Activated naive CD4-positive, alpha-beta T cell treated with Interleukin-2 at 50 U/mL for 16 hours (primary cell): Measurements from ENCODE around the gene PAX5.
"Not testable (repeated sequence)": the region's sequence is repeated elsewhere in the genome, so short reads cannot be mapped to it uniquely, and the experiment has no call there.

Experiments
- DNase-seq: peaks from one replicate; pipeline ENCODE4 v3.0.0-alpha.2; 2020

The PAX5 gene

DNA sequence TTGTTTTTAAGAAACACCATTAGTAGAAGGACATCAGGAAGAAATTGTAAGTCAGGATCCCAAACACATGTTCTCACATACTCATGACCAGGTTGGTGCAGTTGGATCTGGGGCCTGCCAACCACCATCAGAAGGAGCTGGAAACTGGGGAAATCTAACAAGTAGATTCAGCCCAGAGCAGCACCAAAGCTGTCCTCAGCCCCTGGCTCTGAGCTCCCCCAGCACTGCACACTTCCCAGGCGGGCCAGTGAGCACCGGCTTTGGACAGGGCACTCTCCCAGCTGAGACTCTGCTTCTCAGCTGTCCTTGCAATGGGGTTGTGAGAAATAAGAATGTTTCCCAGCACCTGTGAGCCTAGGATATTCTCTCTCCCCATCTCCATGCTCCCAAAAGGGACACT is 162.5 kb downstream of the PAX5 start:
- DNase-seq = no peak

DNA sequence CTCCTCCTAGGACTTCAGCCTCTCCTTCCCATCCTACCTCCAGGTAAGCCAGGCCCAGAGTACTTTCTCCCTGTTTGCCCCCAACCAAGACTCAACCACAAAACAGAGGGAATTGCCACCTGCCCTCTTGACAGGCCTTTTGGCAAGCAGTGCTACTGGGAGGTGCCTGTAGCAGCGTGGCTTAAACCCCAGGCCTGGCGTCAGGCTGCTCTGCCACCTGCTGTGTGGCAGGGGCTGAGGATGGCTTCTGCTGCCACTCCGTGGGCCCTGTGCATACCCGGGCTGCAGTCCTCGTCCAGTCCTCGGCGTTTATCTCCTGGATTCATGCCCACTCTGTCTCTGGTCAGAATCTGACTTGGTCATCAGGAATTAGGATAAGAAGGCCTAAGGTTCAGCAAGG is 163.1 kb downstream of the PAX5 start:
- DNase-seq = no peak

DNA sequence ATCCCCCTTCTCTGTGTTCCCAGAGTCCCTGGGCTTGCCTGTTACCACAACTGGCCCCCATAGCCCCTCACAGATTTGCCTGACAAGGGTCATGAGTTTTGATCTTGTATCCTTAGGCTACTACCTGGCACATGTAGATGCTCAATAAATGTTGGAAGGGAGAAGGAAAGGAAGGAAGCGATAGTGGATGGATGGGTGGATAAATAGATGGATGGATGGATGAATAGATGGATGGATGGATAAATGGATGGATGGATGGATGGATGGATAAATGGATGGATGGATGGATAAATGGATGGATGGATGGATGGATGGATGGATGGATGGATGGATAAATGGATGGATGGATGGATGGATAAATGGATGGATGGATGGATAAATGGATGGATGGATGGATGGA is 164.5 kb downstream of the PAX5 start:
- DNase-seq = not testable (repeated sequence)

DNA sequence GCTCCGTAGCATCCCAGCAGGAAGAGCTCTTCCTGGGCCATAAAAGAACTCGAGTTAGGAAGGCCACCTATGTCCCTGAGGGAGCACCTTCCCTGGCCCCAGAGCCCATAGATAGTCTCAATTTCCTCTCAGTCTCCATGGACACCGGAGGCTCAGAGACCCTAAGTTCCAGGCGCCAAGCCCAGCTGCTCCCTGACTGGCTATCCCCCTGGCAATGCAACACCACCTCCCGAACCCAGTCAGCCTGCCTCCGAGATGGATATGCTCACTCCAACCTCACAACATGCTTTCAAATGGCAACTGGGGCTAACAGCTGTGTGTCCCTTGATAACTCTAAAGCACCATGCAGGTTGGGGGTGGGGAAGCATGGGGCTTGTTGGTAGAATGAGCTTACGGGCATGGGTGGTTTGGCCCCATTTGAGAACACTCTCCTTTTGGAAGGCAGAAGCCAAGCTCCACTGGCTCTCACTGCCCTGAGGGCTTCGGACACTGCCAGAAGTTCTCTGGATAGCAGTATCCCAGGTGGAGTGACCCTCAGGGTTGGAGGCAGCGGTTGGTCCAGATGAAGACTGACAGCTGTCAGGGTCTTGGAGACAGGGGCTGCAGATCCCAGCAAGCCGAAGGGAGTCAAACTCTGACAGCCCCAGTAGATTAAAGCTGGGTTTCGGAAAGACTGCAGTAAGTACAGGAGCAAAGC is 165.3 kb downstream of the PAX5 start:
- no peak for DNase-seq

DNA sequence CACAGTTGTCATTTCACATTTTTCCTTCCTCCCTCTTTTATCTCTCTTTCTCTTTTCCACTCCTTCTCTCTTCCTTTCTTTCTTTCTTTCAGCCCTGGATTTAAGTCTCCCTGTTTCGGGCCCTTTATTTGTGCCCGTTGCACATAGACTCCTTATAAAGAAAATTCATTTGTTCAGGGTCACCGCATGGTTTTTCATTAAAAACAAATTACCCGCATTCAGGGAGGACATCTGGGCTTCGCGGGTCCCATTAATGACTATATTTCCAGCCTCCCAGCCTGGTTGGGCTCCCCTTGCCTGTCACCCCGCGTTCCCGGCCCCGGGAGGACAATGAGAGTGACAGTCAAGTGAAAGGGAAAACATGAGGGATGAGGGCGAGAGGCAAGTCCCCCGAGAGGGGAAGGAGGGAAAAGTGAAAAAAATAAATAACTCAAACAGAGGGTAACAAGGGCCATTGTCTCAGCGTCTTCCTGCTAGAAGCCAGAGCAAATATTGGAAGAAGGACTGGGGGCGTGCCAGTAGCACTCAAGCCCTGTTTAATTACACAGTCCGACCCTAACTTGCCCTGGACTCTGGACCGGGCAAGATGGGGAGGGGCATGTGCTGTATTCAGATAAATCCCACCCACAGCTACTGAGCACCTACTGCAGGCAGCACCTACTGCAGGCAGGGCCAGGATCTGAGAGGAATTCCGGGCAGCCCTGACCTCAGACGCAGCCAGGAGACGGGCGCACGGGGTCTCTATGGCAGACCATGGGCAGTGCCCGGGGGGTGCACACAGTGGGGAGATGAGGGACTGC is 166.2 kb downstream of the PAX5 start:
- DNase-seq = no peak

DNA sequence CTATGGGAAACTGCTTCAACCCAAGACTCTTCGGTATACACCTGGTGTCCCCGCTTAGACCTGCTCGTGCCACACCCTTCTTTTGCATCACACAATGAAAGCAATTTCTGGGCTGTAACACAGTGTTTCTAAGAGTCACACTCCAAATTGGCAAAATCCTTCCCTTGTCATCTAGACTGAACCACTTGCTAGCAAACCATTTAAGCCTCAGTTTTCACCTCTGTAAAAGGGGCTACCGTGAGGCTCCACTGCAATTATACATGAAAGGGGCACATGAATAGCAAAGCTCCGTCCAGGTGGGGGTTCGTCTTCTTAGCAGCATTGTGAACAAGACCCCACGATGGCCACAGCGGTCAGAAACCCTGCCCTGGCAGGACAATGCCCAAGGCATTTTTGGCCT is 166.8 kb downstream of the PAX5 start:
- no peak for DNase-seq

DNA sequence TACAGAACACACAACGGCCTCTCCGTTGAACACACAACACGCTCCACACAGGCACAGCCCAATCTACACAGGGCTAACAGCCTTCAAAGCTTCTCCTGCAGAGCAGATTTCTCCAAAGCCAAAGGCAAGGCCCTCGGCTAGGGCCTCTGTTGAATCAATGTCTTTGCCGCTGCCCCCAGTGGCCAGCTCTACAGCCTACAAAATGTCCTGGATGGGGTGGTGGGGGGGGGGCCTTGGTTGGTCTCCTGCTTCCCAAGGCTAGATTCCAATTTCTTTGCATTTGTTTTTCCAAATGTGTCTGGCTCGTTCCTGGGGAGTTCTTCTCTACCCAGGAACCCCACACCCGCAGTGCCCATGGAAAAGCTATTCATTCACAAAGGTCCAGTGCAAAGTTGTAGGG is 167.2 kb downstream of the PAX5 start:
- no peak for DNase-seq

DNA sequence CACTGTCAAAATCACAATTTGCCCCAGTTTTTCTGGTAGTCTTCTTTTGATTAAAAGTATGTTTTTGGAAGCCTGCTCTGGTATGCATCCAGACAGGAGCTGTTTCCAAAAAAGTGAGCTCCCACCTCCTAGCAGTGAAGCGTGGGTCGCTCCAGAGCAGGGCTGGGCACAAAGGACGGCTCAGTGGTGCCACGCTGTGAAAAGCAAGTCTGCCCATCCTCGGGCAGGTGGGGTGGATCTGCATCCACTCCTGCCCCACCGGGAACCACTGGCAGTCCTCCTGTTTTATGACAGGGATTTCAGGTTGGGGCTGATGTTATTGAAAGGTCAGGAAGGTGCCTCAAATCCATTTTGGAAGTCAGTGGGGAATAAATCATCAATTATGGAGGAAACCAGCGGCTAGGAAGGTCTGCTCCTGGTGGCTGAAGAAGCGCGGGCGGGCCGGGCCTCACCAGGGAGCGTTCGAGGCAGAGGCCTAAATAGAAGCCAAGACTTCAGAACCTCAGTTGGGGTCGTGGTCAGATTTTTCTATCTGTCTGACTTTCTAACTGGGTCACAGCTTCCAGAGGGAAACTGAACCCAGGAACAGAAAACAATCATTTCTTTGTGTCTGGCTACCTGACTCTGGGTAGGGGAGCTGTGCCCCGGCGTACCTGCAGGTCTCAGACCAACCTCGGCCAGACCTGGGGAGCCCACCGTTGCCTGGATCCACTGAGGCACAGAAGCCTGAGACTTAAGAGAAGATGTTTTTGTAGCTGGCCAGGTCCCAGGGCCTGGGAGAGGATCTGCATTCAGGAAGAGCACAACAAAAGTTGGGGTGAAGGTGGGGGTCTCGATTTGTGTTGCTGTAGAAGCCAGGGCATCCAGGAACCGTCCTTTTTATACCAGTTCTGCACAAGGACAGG is 168.1 kb downstream of the PAX5 start:
- no peak for DNase-seq

DNA sequence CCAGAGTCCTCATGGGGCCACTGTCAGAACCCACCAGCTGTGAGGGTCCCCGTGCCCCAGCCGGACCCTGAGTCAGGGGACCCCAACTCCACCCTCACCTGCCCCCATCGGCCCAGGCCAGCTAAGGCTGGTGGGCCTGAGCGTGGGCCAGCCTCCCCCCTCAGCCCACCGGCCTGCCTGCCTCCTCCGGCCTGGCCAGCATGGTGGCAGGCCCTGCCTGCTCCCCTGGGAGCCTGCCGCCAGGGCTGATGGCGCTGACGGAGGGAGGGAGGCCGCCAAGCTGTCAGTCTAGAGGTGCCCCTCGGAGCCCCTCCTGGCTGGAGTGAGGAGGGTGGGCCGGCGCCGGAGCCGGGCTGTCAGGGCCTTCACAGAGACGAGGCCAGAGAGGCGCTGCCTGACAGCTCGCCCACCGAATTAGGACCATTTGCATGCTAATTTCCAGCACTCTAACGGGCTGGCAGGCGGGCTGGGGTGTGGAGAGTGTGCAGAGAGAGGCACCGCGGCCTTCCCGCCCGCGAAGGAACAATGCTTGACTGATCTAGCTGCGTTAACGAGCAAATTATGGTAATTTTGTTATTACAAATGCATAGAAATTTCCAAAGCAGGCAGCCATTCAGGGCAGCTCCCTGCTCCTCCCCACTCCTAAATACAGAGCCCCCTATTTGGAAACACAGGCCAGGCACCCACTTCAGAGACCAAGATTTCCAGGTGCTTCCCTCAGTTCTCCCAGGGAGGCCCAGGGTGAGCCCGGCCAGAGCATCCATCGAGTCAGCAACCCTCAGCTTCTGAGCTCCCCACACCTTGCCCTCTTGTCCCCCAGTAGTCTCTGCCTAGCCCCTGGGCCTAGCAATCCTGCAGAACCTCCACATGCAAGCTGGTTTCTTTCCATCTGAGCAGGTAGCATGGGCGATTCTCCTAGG is 169.3 kb downstream of the PAX5 start:
- no peak for DNase-seq

DNA sequence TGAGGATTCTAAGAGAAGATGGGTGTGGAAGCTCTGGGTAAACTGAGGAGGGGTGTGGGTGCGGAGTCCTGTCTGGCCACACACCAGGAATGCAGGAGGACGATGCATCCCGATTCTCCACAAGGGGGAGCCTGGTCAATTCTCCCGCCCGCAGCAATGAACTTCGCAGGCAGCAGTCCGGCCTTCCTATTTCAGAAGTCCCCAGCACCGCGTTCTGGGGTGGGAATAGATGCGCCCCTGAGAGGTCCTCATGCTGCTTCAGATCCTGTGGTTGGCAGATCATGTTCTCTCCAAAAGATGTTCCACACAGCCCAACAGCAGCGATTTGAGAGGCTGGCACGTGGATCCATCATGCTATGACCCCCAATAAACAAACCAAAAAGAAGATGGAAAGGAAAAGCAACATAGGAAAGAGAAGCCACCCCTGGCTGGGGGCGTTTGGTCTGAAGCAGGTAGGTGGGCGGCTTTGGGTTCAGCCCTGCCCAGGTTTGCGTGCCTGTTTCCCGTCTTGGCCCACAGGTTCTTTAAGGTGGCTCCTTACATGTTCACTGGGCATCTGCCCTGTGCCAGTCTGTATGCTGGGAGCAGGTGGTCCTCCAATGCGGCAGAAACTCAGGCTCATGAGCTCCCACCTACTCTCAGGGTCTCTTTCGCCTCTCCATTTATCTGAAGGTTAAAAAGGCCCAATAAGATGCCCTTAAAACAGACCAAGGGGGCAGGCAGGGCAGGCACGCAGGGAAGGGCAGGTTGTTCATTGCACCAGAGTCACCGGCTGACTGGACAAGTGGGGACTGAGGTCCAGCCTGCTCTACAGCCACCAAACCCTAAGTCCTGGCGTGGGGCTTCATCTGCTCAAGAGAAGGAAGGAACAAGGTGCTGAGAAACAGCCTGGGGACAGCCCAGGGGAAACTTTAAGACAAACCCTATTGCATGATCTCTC is 171.6 kb downstream of the PAX5 start:
- DNase-seq = no peak

DNA sequence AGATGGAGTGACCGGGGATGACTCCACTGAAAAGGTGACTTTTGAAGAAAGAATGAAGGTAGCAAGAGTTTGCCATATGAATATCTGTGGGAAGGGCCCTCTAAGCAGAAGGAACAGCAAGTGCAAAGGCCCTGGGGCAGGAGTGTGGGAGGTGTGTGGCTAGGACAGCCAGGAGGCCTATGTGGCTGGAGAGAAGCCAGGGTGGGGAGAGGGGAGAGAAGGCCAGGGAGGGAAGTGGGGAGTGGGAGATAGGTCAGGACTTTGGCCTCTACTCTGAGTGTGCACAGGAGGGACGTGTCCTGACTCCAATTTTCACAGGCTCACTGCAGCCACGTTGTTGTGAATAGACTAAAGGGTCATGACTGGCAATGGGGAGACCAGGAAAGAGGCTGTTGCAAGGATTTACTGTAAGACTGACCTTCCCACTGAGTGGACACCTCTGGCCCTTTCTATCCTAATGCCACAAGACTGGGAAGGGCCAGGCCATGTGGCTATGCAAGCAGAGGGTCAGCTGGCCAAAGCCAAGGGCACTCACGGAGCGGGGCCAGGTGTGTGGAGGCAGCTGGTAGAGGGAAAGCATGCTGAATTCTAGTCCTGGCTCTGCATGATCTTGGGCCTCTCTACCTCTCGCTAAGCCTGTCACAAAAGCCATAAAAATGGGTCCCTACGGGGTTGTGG is 172.4 kb downstream of the PAX5 start:
- DNase-seq = no peak

DNA sequence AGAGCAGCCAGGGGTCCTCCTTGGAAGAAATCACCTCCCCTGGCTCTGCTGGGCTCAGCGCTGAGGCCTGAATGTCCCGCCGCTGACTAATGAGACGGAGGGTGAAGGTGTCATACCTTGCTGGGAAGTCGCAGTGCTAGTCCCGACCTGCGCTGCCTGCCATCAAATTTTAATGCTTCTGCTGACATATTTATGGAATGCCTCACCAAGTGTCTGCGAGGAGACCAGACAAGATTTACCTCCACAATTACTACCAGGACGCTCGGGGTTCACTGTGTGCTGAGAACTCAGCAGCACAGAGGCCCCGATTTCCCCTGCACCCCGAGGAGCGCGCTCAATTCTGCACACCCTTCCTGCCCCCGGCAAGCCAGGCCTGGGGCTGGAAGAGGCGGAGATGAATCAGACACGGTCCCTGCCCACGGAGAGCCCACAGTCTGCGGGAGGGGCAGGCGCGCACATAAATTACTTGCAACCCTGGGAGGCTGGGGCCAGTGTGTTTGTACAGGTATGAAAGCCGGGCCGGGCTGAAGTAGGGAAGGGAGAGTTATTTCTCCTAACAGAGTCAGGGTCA is 175.2 kb downstream of the PAX5 start:
- no peak for DNase-seq

DNA sequence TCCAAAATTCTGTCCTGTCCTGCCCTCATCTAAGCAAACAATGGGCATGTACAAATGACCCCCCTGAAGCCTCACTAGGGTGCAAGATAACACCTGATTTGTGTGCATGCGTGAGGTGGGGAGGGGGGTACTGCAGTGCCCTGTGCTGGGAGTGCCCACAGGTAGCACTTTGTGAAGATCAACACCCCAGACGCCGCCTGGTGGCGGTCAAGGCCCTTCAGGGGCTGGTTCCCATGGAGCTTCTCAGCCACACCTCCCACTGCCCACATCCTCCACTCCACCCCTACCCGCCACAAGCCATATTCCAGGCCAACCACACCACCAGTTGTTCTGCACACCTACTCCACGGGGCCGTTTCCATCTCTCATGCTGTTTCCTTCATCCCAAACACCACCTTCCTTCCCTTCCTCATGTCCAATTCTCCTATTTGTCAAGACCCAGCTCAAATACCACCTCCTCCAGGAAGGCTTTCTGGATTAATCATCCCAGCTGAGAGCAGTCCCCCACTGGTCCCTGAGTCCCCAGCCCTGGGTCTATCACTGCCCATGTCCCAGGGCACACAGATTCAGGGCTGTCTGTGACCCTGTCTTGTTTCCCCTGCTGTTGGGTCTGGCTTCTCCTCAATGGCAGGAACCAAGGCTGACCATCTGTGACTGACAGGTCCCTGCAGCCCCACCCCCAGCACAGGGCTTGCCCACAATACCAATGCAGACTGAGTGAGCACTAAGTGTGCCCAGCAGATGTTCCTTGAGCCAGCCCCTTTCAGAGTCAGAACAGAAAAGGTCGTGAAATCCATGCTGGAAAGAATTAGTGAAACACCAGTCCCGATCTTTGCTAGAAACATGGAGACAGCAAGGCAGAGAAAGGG is 178.4 kb downstream of the PAX5 start:
- peak; percentile 21 for DNase-seq

DNA sequence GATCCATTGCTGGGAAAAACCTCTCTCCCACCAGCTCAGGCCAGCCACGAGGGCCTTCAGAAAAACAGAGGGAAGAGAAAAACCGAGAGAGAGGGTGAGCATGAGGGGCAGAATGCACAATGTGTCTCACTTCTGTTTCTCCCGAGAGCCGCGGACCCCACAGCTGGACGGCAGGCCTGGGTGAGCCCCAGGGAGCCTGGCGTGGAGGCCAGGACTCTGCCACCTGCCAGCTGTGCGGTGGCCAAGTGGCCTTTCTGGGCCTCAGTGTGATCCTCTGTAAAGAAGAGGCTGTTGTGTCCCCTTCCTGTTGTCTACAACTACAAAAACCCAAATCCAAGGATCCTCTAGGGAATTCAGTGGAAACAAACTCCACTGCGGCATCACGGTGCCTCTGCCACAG is 179.3 kb downstream of the PAX5 start:
- DNase-seq = no peak

DNA sequence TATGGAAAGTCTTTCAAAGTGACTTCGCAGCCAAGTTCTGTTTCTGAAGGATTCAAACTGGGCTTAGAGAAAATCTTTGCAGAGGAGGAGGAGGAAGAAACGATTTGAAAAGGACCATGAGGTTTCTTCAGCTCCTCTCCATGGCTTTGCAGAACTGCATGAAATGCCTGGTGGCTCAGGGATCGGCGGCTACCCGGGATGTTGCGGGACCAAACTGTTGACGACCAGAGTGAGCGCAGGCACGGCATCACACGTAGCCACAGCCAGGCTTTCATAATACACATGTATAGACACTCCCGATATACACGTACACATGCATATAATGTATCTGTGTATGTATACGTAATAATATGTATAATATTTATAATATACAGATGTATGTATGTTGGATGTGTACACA is 180.0 kb downstream of the PAX5 start:
- no peak for DNase-seq

DNA sequence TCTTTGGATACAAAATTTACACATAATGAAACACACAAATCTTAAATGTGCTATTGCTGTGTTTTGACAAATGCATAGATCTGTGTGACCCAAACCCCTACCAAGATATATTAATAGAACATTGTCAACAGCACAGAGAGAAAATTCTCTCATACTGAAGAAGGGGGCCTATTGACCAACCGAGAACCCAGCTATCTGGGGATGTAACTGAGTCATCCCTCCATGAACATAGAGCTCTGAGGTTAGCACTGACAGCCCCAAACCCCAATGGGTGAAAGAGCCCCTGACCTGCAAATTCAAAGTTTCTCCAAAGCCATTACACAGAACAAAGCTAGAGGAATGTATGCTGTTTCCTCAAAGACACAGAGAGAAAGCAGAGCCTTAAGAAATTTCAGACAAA is 180.8 kb downstream of the PAX5 start:
- DNase-seq = no peak

DNA sequence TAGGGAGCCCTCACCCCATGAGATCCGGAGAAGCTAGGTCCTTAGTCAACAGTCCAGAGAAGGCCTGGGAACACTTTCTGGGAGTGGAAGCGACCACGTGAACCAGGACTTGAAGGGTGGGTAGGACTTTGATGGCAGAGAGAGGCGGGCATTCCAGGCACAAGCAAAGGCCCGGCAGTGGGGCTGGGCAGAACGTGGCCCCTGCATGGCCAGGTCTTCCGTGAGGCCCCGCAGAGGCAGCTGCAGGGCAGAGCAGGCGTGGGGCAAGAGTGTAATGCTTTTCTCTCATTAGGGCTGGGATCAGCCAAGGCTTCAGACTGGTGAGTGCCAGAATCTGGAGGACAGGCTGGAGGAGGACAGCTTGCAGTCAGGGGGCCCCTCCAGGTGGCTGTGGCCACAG is 184.1 kb downstream of the PAX5 start:
- no peak for DNase-seq

DNA sequence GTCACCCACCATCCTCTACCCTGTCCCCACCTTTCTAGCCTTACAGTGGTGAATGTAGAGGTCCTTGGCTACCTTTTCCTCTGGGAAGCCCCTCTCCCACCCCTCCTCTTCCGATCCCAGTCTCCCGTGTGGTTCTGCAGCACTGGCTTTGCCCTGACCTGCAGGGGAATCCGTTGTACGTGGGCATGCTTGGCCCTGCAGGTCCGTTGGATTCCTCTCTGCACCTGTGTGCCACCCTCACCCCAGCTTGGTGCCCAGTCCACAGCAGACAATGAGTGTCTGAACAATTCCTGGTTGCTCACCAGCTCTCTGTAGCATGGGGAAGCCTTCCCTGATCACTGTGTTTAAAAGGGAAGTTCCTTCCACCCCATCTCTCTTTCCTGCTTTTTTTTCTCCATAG is 185.1 kb downstream of the PAX5 start:
- DNase-seq = no peak
